Liver (tissue), 9 donors: ENCODE results near the gene EML2. TPM values are rescaled to one million over a fixed set of nuclear protein-coding genes. Genes with fewer than 3 reads are reported as not detected.

Experiments used
- DNase-seq: peaks from one replicate; pipeline ENCODE4 v3.0.0-alpha.2; 2017; ENCODE audit warnings: low spot score
- H3K27ac ChIP-seq, 2 donors: one replicate each; pipeline ENCODE4 v1.7.0; 2013; ENCODE audit warnings: inconsistent platforms in 2 of 2, low read length in 2 of 2, control low read depth in 1 of 2, low read depth in 1 of 2, mild to moderate bottlenecking in 1 of 2
- H3K27me3 ChIP-seq, 4 donors: one replicate each; pipeline versions ENCODE4 v1.6.1 to v1.7.0; 2013; ENCODE audit warnings: low read length in 3 of 4, inconsistent platforms in 1 of 4, mild to moderate bottlenecking in 1 of 4, moderate library complexity in 1 of 4; ENCODE audit not compliant: control insufficient read depth in 4 of 4, insufficient read depth in 4 of 4
- H3K36me3 ChIP-seq, 4 donors: one replicate each; pipeline versions ENCODE4 v1.6.1 to v1.7.0; 2013; ENCODE audit warnings: low read length in 3 of 4, mild to moderate bottlenecking in 3 of 4, low read depth in 1 of 4, moderate library complexity in 1 of 4; ENCODE audit not compliant: control insufficient read depth in 4 of 4, insufficient read depth in 3 of 4
- H3K4me1 ChIP-seq, 4 donors: one replicate each; pipeline versions ENCODE4 v1.6.1 to v1.7.0; 2013; ENCODE audit warnings: low read length in 3 of 4, mild to moderate bottlenecking in 3 of 4, moderate library complexity in 1 of 4; ENCODE audit not compliant: control insufficient read depth in 4 of 4, insufficient read depth in 4 of 4
- H3K4me3 ChIP-seq, 3 donors: one replicate each; pipeline versions ENCODE4 v1.6.1 to v1.7.0; 2013; ENCODE audit warnings: low read length in 3 of 3, control low read depth in 1 of 3, low read depth in 1 of 3, mild to moderate bottlenecking in 1 of 3
- H3K9ac ChIP-seq, 2 donors: one replicate each; pipeline ENCODE4 v1.7.0; 2013; ENCODE audit warnings: low read length in 2 of 2, mild to moderate bottlenecking in 2 of 2, moderate library complexity in 2 of 2, control low read depth in 1 of 2, low read depth in 1 of 2
- H3K9me3 ChIP-seq, 4 donors: one replicate each; pipeline versions ENCODE4 v1.6.1 to v1.7.0; 2013; ENCODE audit warnings: low read length in 3 of 4; ENCODE audit not compliant: control insufficient read depth in 4 of 4
- EGR1 ChIP-seq, 2 donors: IDR thresholded peaks; 2 replicates each; pipeline ENCODE4 v1.6.1; 2016 to 2018; ENCODE audit warnings: antibody characterized with exemption in 2 of 2, low read depth in 2 of 2
- GABPA ChIP-seq, 2 donors: IDR thresholded peaks in 1 of 2; conservative IDR thresholded peaks in 1 of 2; 2 replicates each; pipeline ENCODE4 v1.6.1; 2016; ENCODE audit warnings: antibody characterized with exemption in 2 of 2, mild to moderate bottlenecking in 1 of 2, moderate library complexity in 1 of 2
- JUND ChIP-seq, 2 donors: IDR thresholded peaks; 2 replicates each; pipeline ENCODE4 v1.6.1; 2016; ENCODE audit warnings: antibody characterized with exemption in 2 of 2
- TAF1 ChIP-seq: conservative IDR thresholded peaks from 2 replicates; pipeline ENCODE4 v1.6.1; 2016; ENCODE audit warnings: antibody characterized with exemption, mild to moderate bottlenecking
- WGBS: extraction: QIAGEN DNeasy Blood & Tissue Kit; methylation state at CpG from one replicate; pipeline ENCODE4 v1.1.7; 2013; 5-methylcytosine and 5-hydroxymethylcytosine counted together
- polyA plus RNA-seq, 2 donors: library from polyadenylated mRNA; stranded (reverse) in 1 of 2; unstranded in 1 of 2; fragments of 200-250 nt in 1 of 2; fragments of >200 nt in 1 of 2; fragmentation: Nextera tagmentation in 1 of 2; extraction: Ambion mirVana in 1 of 2; gene quantifications; one replicate each; pipeline versions ENCODE4 v1.2.1 to v1.2.3, GENCODE V29; 2013 to 2015
- total RNA-seq, 2 donors: library from RNA; depleted of rRNA; stranded (reverse); fragments of >200 nt; gene quantifications; one replicate each; pipeline ENCODE4 v1.2.3, GENCODE V29; 2014
- TF ChIP-seq, protein P1 (sequence below): IDR thresholded peaks from 2 replicates; pipeline ENCODE4 v1.6.1; 2016; ENCODE audit warnings: antibody characterized with exemption
- TF ChIP-seq, protein P2 (sequence below): IDR thresholded peaks from 2 replicates; pipeline ENCODE4 v1.6.1; 2016; ENCODE audit warnings: antibody characterized with exemption
- donor health status: healthy.
- donor health status: healthy.
- donor health status: healthy.
- donor health status: healthy.
- donor health status: healthy.

The EML2 gene
- total and polyA plus RNA-seq, 4 donors = 1.1 to 10.4 (median 9.0) TPM

DNA sequence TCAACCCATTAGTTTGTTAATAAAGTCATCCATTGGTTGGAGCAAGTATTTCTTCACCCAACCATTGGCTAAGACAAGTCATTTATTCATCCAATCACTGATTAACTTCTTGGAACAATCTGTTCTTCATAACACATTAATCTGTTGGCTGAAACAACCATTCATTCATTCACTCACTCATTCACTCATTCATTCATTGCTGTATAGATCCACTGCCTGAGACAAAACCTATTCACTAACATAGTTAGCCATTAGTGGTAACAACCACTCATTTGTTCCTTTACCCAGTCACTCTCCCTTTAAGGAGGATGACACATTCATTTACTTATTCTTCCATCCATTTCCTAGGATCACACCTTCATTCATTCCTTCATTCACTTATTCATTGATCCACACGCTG is 15.2 kb downstream of the EML2 start:
- Histone ChIP-seq H3K27ac (no peak overlapping the region), H3K4me3 (no peak overlapping the region), H3K4me1 (no peaks in the 10 kb centered on the region), H3K36me3 (peaks cover 3 to 16% (median 6%) of the 10 kb centered on the region in 4 donors), H3K27me3 (no peaks in the 10 kb centered on the region), H3K9ac (no peak overlapping the region), H3K9me3 (no peaks in the 10 kb centered on the region)
- TF ChIP-seq, protein P1, sequence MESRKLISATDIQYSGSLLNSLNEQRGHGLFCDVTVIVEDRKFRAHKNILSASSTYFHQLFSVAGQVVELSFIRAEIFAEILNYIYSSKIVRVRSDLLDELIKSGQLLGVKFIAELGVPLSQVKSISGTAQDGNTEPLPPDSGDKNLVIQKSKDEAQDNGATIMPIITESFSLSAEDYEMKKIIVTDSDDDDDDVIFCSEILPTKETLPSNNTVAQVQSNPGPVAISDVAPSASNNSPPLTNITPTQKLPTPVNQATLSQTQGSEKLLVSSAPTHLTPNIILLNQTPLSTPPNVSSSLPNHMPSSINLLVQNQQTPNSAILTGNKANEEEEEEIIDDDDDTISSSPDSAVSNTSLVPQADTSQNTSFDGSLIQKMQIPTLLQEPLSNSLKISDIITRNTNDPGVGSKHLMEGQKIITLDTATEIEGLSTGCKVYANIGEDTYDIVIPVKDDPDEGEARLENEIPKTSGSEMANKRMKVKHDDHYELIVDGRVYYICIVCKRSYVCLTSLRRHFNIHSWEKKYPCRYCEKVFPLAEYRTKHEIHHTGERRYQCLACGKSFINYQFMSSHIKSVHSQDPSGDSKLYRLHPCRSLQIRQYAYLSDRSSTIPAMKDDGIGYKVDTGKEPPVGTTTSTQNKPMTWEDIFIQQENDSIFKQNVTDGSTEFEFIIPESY = no peak
- 91% methylated on average over 1 of the region's 1 CpG for WGBS
- no peak for DNase-seq

DNA sequence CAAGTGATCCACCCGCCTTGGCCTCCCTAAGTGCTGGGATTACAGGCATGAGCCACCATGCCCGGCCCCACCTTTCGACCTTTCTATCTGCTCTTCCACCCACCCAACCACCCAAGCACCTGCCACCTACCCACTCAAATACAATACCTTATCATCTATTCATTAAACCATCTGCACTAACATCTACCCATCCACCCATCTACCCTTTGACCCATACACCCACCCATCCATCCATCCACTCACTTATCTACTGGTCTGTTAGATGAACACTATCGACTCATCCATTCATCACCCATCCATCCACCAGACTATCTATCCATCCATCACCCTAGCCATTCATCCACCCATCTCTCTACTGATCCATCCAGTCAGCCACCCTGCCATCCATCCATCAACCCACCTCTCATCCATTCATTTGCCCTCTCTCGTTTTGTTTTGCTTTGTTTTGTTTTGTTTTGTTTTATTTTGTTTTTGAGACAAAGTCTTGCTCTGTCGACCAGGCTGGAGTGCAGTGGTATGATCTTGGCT is 17.2 kb downstream of the EML2 start:
- H3K27me3 ChIP-seq = no peaks in the 10 kb centered on the region
- no peak overlapping the region for H3K27ac ChIP-seq
- peaks cover 4 to 15% (median 7%) of the 10 kb centered on the region in 4 donors for H3K36me3 ChIP-seq
- WGBS = 94% methylated on average over 6 of the region's 6 CpGs
- H3K4me1 ChIP-seq = no peaks in the 10 kb centered on the region
- TF ChIP-seq, protein P2, sequence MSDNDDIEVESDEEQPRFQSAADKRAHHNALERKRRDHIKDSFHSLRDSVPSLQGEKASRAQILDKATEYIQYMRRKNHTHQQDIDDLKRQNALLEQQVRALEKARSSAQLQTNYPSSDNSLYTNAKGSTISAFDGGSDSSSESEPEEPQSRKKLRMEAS = no peak
- no peaks in the 10 kb centered on the region for H3K9me3 ChIP-seq
- no peak overlapping the region for H3K9ac ChIP-seq
- H3K4me3 ChIP-seq = no peak overlapping the region
- no peak for DNase-seq

DNA sequence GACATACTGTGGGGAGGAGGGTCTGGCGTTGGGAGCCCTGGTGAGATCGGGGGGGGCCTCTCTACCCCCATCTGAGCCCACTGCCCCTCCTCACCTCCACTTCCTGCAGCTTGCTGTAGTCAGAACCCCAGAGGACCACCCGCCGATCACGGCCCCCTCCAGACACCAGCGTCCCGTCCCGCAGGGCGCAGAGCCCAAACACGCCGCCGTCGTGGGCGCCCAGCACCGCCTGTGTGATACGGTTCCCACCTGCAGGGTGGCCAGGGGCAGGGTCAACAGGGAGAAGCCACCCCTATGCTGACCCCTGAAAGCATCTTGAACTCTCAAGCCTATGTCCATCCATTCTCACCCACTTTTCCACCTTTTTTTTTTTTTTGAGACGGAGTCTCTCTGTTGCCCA is 17.8 kb downstream of the EML2 start:
- no peak for DNase-seq

DNA sequence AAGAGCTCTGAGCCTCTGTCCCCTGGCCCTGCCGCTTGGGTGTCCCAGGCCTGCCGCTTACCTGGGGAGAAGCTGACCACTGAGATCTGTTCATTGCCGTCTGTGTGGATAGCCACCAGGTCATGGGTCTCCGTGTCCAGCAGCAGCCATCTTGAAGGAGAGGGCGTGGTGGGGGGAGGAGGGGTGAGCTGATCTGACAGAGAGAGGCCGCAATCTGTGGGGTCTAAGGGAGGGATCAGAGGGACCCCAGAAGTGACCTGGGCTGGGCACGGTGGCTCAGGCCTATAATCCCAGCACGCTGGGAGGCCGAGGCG is 22.5 kb downstream of the EML2 start:
- 93% methylated on average over 10 of the region's 10 CpGs for WGBS
- H3K27ac ChIP-seq = no peak overlapping the region
- TF ChIP-seq EGR1 (IDR thresholded peaks at IDR 0.05; ENCODE audit: low read depth in 2 of 2) (no peak), GABPA (IDR thresholded peaks at IDR 0.05 in 1 of 2, conservative IDR thresholded peaks at IDR 0.05 in 1 of 2) (no peak), JUND (IDR thresholded peaks at IDR 0.05) (no peak)
- DNase-seq = no peak
- H3K9me3 ChIP-seq = no peaks in the 10 kb centered on the region
- H3K4me1 ChIP-seq = no peaks in the 10 kb centered on the region
- H3K27me3 ChIP-seq = no peaks in the 10 kb centered on the region
- peaks cover 6 to 24% (median 10%) of the 10 kb centered on the region in 4 donors for H3K36me3 ChIP-seq
- H3K9ac ChIP-seq = no peak overlapping the region
- H3K4me3 ChIP-seq = no peak overlapping the region

More for the DNA sequence above, 17.8 kb downstream of the EML2 start:
- Histone ChIP-seq H3K9me3 (no peaks in the 10 kb centered on the region), H3K4me1 (no peaks in the 10 kb centered on the region), H3K9ac (no peak overlapping the region), H3K36me3 (peaks cover 4 to 15% (median 7%) of the 10 kb centered on the region in 4 donors), H3K27me3 (no peaks in the 10 kb centered on the region), H3K4me3 (no peak overlapping the region), H3K27ac (no peak overlapping the region)
- WGBS = 96% methylated on average over 17 of the region's 17 CpGs
- TF ChIP-seq EGR1 (IDR thresholded peaks at IDR 0.05; ENCODE audit: low read depth in 2 of 2) (no peak), TAF1 (no peak)
